ENCODE data around the gene PUM1. TPM values are rescaled to one million over a fixed set of nuclear protein-coding genes. Genes with fewer than 3 reads are reported as not detected.
A peak's percentile ranks its signal among the peaks of the same experiment; 100 is the strongest.

Gene PUM1
- total and polyA plus RNA-seq, 2 experiments from 2014 or later, result 68.6 to 97.4 TPM

GRCh38 chr1:31005617-31006166 is 59.8 kb downstream of the PUM1 start:
- H3K4me2 ChIP-seq, result no peak overlapping the region
- no peaks in the 10 kb centered on the region for H3K9me2 ChIP-seq (replicated peaks; ENCODE audit: insufficient read depth)
- TF ChIP-seq EZH2 (IDR thresholded peaks at IDR 0.05; ENCODE audit: borderline replicate concordance) (no peak), EZH2phosphoT487 (IDR thresholded peaks at IDR 0.05; ENCODE audit: low read depth, severe bottlenecking, unreplicated experiment) (no peak), CTCF (IDR thresholded peaks at IDR 0.05; ENCODE audit: poor library complexity) (no peak)
- no peak overlapping the region for H3K4me3 ChIP-seq
- no peak for DNase-seq (ENCODE audit: low spot score)
- peaks cover 100% of the 10 kb centered on the region for H3K79me2 ChIP-seq
- H3K27me3 ChIP-seq, result no peaks in the 10 kb centered on the region
- peak overlapping the region; percentile 2 for H3K27ac ChIP-seq
- H4K20me1 ChIP-seq (ENCODE audit: insufficient read depth, poor library complexity, severe bottlenecking), result peaks cover 100% of the 10 kb centered on the region
- H3K4me1 ChIP-seq (ENCODE audit: insufficient read depth), result peaks cover 75% of the 10 kb centered on the region
- no peaks in the 10 kb centered on the region for H3K9me3 ChIP-seq (ENCODE audit: low read depth)
- WGBS (ENCODE audit: low lambda C conversion rate, missing lambda C conversion rate), result 68% methylated on average over 6 of the region's 6 CpGs
- no peak overlapping the region for H2AFZ ChIP-seq
- no peaks in the 10 kb centered on the region for H3K36me3 ChIP-seq (replicated peaks; ENCODE audit: insufficient read depth, low read depth)

GRCh38 chr1:31005198-31005597 is 60.3 kb downstream of the PUM1 start:
- H4K20me1 ChIP-seq (ENCODE audit: insufficient read depth, poor library complexity, severe bottlenecking), result peaks cover 100% of the 10 kb centered on the region
- peak overlapping the region; percentile 2 for H3K27ac ChIP-seq
- no peaks in the 10 kb centered on the region for H3K36me3 ChIP-seq (replicated peaks; ENCODE audit: insufficient read depth, low read depth)
- no peaks in the 10 kb centered on the region for H3K27me3 ChIP-seq
- no peak for DNase-seq (ENCODE audit: low spot score)
- H3K9me2 ChIP-seq (replicated peaks; ENCODE audit: insufficient read depth), result no peaks in the 10 kb centered on the region
- H3K79me2 ChIP-seq, result peaks cover 100% of the 10 kb centered on the region
- TF ChIP-seq CTCF (IDR thresholded peaks at IDR 0.05; ENCODE audit: poor library complexity), result no peak
- no peak overlapping the region for H2AFZ ChIP-seq
- H3K9me3 ChIP-seq (ENCODE audit: low read depth), result no peaks in the 10 kb centered on the region
- WGBS (ENCODE audit: low lambda C conversion rate, missing lambda C conversion rate), result 88% methylated on average over 3 of the region's 3 CpGs
- H3K4me1 ChIP-seq (ENCODE audit: insufficient read depth), result peaks cover 70% of the 10 kb centered on the region
- H3K4me2 ChIP-seq, result no peak overlapping the region
- H3K4me3 ChIP-seq, result no peak overlapping the region

- Histone ChIP-seq H3K4me3 (no peak overlapping the region), H3K4me1 (ENCODE audit: insufficient read depth) (peaks cover 64% of the 10 kb centered on the region), H4K20me1 (ENCODE audit: insufficient read depth, poor library complexity, severe bottlenecking) (peaks cover 99% of the 10 kb centered on the region), H2AFZ (no peak overlapping the region), H3K27ac (peak overlapping the region; percentile 58), H3K9me3 (ENCODE audit: low read depth) (no peaks in the 10 kb centered on the region), H3K9me2 (replicated peaks; ENCODE audit: insufficient read depth) (no peaks in the 10 kb centered on the region), H3K4me2 (peak overlapping the region; percentile 23), H3K27me3 (no peaks in the 10 kb centered on the region), H3K79me2 (peaks cover 100% of the 10 kb centered on the region), H3K36me3 (replicated peaks; ENCODE audit: insufficient read depth, low read depth) (no peaks in the 10 kb centered on the region)
- TF ChIP-seq CTCF (IDR thresholded peaks at IDR 0.05; ENCODE audit: poor library complexity), result no peak
- TF ChIP-seq EZH2 (IDR thresholded peaks at IDR 0.05; ENCODE audit: borderline replicate concordance), result no peak
- no peak for TF ChIP-seq EZH2phosphoT487 (IDR thresholded peaks at IDR 0.05; ENCODE audit: low read depth, severe bottlenecking, unreplicated experiment)
- DNase-seq (ENCODE audit: low spot score), result no peak
Measured at GRCh38 chr1:31004231-31004621, 61.3 kb downstream of the PUM1 start.
